SK-N-MC (cell line): Measurements from ENCODE around the gene BOLL.

ENCODE experiments used
- EZH2 ChIP-seq: fragments of 200-600 bp; sonication (generic); IDR thresholded peaks from one replicate; pipeline ENCODE4 v1.6.1; 2017; ENCODE audit warnings: antibody characterized with exemption
- FOXP2 ChIP-seq: optimal IDR thresholded peaks from 2 replicates; pipeline ENCODE3; 2011; ENCODE audit warnings: mild to moderate bottlenecking, moderate library complexity; ENCODE audit not compliant: insufficient read depth; ENCODE audit errors: extremely low read length, control extremely low read depth
- POLR2AphosphoS5 ChIP-seq: IDR thresholded peaks from 2 replicates; pipeline ENCODE4 v1.6.1; 2012; ENCODE audit warnings: mild to moderate bottlenecking, low read depth, low read length, borderline replicate concordance

DNA sequence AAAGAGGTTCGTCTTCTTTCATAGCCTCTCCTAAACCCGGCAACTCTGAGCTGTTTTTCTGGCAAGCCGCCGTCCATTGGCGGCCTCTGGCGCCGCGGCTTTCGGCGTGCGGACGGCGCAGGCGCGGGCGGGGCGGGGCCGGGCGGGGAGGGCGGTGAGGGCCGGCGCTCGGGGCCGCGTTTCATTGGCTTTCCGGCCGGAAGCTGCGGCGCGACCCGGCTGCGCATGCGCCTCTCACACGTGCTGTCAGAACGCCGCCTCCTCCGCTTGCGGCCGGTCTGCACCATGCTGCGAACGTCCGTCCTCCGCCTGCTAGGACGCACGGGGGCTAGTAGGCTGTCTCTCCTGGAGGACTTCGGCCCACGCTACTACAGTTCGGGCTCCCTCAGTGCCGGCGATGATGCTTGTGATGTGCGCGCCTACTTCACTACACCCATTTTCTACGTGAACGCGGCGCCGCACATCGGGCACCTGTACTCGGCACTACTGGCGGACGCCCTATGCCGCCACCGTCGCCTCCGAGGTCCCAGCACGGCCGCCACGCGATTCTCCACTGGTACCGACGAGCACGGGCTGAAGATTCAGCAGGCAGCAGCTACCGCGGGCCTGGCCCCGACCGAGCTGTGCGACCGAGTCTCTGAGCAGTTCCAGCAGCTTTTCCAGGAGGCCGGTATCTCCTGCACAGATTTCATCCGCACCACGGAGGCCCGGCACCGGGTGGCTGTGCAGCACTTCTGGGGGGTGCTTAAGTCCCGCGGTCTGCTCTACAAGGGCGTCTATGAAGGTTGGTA, 79.8 kb downstream of the BOLL start, which contains the start of gene MARS2:
- no peak for TF ChIP-seq EZH2
- peak; percentile 96 for TF ChIP-seq POLR2AphosphoS5
- TF ChIP-seq FOXP2 = no peak
